Measurements from ENCODE around the gene WDR17. TPM values are rescaled to one million over a fixed set of nuclear protein-coding genes. Genes with fewer than 3 reads are reported as not detected.

WDR17 gene
- polyA plus RNA-seq, 1 experiment = 1.2 TPM

DNA sequence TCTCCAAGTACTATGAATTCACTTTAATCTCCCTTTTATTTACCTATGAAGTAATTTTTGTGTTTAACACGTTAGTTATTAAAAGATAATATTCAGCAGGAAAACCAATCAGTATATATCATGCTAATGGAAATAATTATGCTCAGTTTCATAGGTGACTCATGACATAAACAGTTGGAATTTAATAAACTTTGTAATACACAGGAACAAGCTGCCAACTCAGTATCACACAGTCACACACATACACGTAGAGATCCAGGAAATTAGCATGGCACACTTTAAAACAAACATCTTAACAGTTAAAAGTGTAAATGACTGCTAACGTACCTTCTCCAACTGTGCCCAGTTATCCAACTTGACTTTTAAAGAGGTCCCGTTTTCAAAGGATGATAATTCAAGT is 127.5 kb downstream of the WDR17 start:
- Histone ChIP-seq H3K9me3 (ENCODE audit: control insufficient read depth, insufficient read depth, low read length) (no peaks in the 10 kb centered on the region), H3K27ac (ENCODE audit: low read depth, low read length) (no peak overlapping the region), H3K27me3 (ENCODE audit: control insufficient read depth, insufficient read depth, low read length) (no peaks in the 10 kb centered on the region), H3K4me3 (ENCODE audit: low read depth, low read length) (no peak overlapping the region)
- ChIA-PET CTCF (no interaction called here), POLR2A (no interaction called here)
- DNase-seq (ENCODE audit: low read depth, low spot score) = no peak
- TF ChIP-seq CTCF (IDR thresholded peaks at IDR 0.05; ENCODE audit: low read depth, low read length) = no peak

DNA sequence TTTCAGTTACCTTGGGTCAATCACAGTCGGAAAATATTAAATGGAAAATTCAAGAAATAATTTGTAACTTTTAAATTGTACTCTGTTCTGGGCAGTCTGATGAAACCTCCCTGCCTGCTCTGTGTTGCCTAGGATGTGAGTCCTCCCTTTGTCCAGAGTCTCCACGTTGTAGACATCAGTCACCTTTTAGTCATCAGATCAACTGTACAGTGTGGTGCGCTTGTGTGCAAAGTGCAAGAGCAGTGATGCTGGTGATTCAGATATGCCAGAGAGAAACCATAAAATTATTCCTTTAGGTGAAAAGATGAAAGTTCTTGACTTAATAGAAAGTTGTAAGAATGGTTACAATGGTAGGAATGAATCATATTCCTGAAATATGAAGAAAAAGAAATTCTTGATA is 128.3 kb downstream of the WDR17 start:
- Histone ChIP-seq H3K27me3 (ENCODE audit: control insufficient read depth, insufficient read depth, low read length) (no peaks in the 10 kb centered on the region), H3K4me3 (ENCODE audit: low read depth, low read length) (no peak overlapping the region), H3K9me3 (ENCODE audit: control insufficient read depth, insufficient read depth, low read length) (no peaks in the 10 kb centered on the region), H3K27ac (ENCODE audit: low read depth, low read length) (no peak overlapping the region)
- ChIA-PET POLR2A (no interaction called here), CTCF (no interaction called here)
- peak; percentile 20 for DNase-seq (ENCODE audit: low read depth, low spot score)
- TF ChIP-seq CTCF (IDR thresholded peaks at IDR 0.05; ENCODE audit: low read depth, low read length) = no peak

DNA sequence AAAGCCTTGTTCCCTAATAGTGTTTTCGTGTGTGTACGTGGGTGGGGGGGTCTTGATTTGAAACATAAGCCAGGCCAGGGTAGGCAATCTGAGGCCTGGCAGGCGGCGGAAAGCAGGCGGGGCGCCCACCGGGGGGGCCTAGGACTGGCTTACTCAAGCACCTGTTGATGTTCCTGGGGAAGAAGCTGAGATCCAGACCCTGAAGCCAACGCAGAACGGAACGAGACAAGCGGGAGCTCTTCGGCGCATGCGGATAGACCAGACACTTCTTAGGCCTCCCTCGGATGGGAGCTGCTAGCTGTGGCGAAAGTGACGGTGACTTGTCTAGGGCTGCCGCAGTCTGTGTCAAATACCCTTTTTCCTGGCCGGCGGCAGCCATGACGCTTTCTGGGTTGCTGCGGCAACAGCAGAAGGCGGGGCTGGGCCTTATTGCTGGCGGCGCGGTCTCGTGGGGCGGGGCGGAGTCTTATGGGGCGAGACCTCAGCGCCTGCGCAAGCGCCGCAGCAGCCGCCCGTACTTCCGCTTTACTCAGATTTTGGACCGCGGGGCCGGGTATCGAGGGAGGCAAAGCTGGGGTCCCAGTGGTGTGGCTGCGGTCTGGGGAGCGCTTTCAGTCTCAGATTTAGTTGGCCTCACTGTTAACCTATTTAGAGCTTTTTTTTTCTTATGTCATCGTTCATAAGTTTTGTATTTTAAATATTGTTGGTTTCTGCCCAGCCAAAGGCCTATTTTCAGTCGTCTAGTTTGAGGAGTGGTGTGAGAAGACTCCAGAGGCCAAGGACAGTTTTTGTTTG is 129.7 kb downstream of the WDR17 start, which contains the start of gene SPATA4:
Gene SPATA4, minus strand, starts transcription at position 402 of the 795 bp plus-strand sequence. Its CDS starts 23 bp downstream, at position 379.
- no peak for TF ChIP-seq CTCF (IDR thresholded peaks at IDR 0.05; ENCODE audit: low read depth, low read length)
- POLR2A ChIA-PET = interaction anchor here (0.5 kb wide), 1 partner anchor 70 kb away, joined by 3 read pairs; no protein-coding TSS in a partner anchor
- Histone ChIP-seq H3K4me3 (ENCODE audit: low read depth, low read length) (peak within 1 kb of the TSS; percentile 91), H3K27me3 (ENCODE audit: control insufficient read depth, insufficient read depth, low read length) (no peaks in the 10 kb centered on the region), H3K27ac (ENCODE audit: low read depth, low read length) (no peak within 1 kb of the TSS), H3K9me3 (ENCODE audit: control insufficient read depth, insufficient read depth, low read length) (no peaks in the 10 kb centered on the region)
- CTCF ChIA-PET = interaction anchor here (1.4 kb wide), 1 partner anchor 82 kb away, joined by 4 read pairs; no protein-coding TSS in a partner anchor
- DNase-seq (ENCODE audit: low read depth, low spot score) = peak; percentile 69

- CTCF ChIA-PET = no interaction called here
- TF ChIP-seq CTCF (IDR thresholded peaks at IDR 0.05; ENCODE audit: low read depth, low read length) = no peak
- POLR2A ChIA-PET = no interaction called here
- Histone ChIP-seq H3K27ac (ENCODE audit: low read depth, low read length) (no peak overlapping the region), H3K9me3 (ENCODE audit: control insufficient read depth, insufficient read depth, low read length) (no peaks in the 10 kb centered on the region), H3K4me3 (ENCODE audit: low read depth, low read length) (no peak overlapping the region), H3K27me3 (ENCODE audit: control insufficient read depth, insufficient read depth, low read length) (no peaks in the 10 kb centered on the region)
- no peak for DNase-seq (ENCODE audit: low read depth, low spot score)
Observed at GRCh38 chr4:176198316-176198903, 132.8 kb downstream of the WDR17 start.

DNA sequence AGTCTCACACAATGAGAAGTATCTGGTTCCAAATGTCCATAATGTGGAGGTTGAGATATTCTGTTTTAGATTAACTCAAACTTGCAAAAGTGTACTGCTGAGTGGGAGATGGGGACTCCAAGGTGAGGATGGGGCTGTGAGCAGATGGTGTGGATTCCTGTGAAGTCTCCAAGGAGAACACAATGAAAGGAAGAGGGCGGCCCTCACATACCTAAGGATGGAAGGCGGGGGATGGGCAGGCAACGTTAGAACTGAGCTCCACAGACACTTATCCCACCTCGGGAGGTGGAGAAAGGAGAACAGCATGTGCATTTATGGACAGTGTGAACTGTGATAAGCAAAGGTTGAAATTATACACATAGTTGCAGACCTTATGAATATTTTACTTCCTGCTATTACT is 139.7 kb downstream of the WDR17 start:
- Histone ChIP-seq H3K4me3 (ENCODE audit: low read depth, low read length) (no peak overlapping the region), H3K27me3 (ENCODE audit: control insufficient read depth, insufficient read depth, low read length) (no peaks in the 10 kb centered on the region), H3K9me3 (ENCODE audit: control insufficient read depth, insufficient read depth, low read length) (no peaks in the 10 kb centered on the region), H3K27ac (ENCODE audit: low read depth, low read length) (no peak overlapping the region)
- POLR2A ChIA-PET = no interaction called here
- TF ChIP-seq CTCF (IDR thresholded peaks at IDR 0.05; ENCODE audit: low read depth, low read length) = no peak
- CTCF ChIA-PET = no interaction called here
- no peak for DNase-seq (ENCODE audit: low read depth, low spot score)

Data from AG04450 (cell line).